Activated T-cell treated with anti-CD3 and anti-CD28 coated beads, Interleukin-2, amount 50 U/mL, for 1 hour (primary cell): Measurements from ENCODE around the gene HOMEZ.
"Not testable (repeated sequence)": the region's sequence is repeated elsewhere in the genome, so short reads cannot be mapped to it uniquely, and the experiment has no call there.

Experiments
- DNase-seq: peaks from one replicate; pipeline ENCODE4 v3.0.0-alpha.2; 2020

Gene HOMEZ

DNA sequence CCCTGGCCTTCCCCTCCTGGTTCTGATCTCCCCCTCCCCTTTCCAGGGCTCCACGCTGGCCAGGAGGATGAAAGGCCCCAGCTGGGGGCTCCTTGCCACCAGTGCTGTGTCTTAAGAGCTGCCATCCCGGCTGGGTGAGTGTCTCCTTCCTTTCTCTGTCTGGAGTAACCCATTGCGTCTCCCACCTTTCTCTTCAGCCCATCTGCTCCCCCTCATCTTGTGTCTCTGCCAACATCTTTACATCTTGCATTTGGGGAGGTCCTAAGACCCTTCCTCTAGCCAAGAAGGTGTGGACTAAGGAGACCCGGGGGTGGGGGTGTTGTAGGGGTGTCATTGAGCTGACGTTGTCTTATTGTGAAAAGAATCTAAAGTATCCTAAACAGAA, 21.2 kb upstream of the HOMEZ start:
- DNase-seq = no peak

GRCh38 chr14:23306412-23307145, 20.6 kb upstream of the HOMEZ start, which contains the start of gene BCL2L2:
Gene BCL2L2, plus strand, starts transcription at chr14:23306833. Its CDS starts 935 bp downstream, at chr14:23307768.
- no peak for DNase-seq

DNA sequence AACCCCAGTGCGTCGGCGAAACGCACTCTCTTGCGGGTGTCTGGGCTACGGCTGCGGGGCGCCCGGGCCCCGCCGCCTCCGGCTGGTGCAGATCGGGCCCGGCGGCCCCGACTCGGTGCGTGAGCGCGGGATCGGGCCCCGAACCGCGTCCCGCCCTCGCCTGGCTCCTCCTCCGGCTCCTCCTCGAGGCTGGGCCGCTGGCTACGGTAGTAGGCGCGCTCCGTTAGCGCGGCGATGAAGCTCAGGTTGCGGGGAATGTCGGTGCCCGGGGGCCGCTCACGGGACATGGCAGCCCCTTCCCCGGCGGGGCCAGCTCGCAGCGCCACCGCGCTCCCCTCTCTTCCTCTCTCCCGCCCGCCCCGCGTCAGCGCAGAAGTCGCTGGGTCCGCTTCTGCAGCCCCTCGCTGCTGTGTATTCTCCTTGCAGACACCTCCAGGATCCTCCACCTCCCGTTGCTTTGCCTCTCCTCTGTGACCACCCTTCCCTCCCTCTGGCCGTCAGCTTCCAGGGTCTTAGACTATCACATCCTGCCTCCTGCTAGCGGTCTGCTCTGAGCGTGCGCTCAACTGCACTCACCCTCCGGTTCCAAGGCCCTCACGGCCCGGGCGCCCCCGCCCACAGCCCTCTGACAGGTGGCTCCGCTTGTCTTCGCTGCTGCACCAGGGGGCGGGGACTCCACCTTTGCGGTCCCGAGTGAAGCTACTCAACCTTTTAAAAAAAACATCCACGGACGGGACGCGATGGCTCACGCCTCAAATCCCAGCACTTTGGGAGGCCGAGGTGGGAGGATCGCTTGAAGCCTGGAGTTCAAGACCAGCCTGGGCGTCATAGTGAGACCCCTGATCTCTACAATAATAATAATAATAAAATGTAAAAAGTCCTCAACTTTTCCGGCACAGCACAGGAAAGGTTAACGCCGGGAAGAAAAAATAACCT, 16.6 kb upstream of the HOMEZ start, which contains the start of gene PPP1R3E:
Gene PPP1R3E (minus strand): TSS at position 570 of the 936 bp plus-strand sequence. CDS start 283 bp downstream, at position 287.
- DNase-seq = peak; percentile 85

DNA sequence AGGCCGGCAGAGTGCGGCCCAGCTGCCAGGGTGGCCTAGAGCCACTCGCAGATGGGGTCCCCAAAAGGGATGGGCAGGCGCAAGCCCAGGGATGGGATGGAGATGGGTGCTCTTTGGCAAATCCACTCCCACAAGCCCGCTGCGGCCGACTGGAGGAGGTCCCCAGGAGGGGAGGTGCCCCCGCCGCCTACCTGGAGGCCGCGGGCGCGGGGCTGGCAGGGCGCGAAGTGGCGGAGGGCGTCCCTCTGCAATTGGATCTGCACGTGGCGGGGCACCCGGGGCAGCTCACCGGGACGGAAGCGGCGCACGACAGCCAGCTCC, 16.0 kb upstream of the HOMEZ start:
- no peak for DNase-seq

DNA sequence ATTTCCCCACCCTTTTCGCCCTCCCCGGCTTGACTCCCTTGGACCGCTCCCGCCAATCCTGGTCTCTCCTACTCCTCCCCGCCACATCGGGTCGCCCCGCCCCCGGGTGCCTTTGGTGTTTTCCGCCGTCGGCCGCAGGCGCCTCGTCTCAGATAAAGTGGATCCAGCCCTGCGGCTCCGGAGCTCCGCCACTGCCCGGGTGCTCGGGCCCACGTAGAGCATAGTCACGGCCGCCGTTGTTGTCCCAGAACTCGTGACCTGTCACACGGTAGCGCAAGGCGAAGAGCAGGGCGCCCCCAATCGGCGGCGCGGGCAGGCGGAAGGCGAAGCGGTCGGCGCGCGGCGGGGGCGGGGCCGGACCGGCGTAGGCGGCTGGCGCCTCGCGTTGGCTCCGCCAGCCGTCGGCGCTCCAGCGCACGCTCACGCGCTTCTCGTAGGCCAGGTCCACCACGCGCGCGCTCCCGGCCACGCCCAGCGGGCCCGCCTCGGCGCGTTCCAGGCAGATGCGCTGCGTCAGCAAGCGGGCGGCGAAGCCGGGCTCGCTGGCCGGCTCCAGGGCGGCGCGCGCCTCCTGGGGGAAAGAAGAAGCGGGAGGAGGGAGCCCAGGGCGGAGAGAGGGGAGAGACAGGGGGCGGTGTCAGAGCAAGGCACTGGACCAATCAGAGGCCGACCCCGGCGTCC, 15.5 kb upstream of the HOMEZ start:
- DNase-seq = peak; percentile 98

GRCh38 chr14:23300687-23301223, 14.8 kb upstream of the HOMEZ start:
- DNase-seq = peak; percentile 40

GRCh38 chr14:23299986-23300686, 14.2 kb upstream of the HOMEZ start:
- DNase-seq = no peak

GRCh38 chr14:23299211-23299957, 13.5 kb upstream of the HOMEZ start:
- DNase-seq = no peak

GRCh38 chr14:23297611-23298277, 11.8 kb upstream of the HOMEZ start:
- no peak for DNase-seq

DNA sequence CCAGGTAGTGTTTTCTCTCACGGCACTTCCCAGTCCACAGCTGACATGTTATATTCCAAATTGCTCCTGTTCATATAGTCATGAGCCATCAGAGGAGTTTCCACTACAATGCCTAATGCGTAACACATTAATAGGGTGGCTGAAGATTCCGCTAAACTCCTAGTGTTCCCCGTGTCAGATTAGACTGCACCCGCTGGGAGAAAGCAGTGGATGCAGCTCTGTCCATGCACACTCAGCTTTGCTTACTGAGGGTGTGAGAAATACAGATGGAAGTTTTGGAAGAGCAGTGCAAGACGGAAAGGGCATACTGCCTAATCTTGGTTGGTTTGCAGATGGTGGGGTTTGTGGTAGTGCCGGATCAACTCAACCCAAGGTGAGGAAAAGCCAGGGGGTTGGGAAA, 11.2 kb upstream of the HOMEZ start:
- no peak for DNase-seq

DNA sequence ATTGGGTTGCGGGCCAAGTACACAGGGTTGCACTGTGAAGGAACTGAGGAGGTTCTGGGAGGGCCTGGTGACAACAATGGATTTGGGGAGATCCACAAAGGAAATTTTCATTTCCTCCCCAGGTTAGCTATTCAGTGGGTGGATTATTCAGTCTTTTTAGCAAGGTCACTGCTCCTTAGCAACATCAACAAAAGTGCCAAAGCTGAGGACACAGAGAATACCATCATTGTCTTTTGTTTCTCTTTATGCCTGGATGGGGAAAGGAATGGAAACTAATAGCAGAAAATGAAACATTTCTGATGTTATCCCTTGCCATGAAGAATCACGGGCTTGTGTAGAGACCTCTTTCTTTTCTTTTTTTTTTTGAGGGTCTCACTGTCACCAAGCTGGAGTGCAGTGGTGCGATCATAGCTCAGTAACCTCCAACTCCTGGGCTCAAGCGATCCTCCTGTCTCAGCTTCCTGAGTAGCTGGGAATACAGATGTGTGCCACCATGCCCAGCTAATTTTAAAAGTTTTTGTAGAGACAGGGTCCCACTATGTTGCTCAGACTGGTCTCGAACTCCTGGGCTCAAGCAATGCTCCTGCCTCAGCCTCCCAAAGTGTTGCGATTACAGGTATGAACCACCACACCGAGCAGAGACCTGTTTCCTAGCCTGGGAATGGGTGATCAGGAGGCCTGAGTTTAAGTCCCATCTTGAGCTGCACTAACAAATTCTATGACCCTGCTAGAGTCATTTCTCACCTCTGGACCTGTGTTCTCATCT, 10.3 kb upstream of the HOMEZ start:
- DNase-seq = no peak

- DNase-seq = peak; percentile 52
Measured at GRCh38 chr14:23294734-23295561, 9.0 kb upstream of the HOMEZ start.

GRCh38 chr14:23286902-23287479, 1.1 kb upstream of the HOMEZ start:
- no peak for DNase-seq

- no peak for DNase-seq
Measured at GRCh38 chr14:23285530-23286019, 357 bp downstream of the HOMEZ start.

DNA sequence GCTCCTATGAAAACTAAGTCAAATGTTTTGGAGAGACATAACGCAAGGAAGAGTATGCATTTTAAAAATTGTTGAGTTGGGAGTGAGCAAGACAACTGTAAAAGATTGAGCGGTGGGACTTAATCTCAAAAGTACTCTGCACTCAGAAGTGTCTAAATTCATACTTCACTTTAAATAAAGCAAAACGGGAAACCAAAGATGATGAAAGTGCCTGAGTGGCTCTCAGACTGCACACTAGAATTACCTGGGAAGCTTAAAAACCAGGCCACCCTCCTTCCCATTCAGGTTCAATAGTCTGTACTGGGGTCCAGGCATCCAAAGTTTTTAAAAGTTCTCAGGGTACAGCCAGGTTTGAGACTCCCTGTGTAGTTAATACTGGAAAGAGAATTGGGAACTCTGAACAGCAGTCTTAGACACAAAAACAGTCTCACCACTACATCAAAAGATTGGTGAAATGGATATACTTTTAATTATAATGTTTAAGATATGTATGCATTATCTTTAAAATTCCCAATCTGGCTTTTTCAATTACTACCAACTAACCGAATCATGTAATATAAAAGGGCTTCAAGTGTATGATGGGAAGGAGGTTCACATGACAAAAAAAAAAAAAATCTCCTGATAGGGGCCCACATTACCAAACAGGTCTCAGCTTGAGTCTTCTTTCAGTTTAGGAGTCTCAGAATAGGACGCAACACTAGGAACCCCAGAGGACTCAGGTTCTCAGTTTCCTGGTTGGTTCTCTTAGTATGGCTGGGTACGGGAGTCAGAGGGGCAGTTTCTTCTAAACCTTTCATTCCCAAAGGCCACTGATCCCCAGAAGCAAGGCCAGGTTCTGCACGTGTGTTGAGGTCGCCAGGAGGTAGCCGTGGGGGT, 1.0 kb downstream of the HOMEZ start:
- DNase-seq = no peak

DNA sequence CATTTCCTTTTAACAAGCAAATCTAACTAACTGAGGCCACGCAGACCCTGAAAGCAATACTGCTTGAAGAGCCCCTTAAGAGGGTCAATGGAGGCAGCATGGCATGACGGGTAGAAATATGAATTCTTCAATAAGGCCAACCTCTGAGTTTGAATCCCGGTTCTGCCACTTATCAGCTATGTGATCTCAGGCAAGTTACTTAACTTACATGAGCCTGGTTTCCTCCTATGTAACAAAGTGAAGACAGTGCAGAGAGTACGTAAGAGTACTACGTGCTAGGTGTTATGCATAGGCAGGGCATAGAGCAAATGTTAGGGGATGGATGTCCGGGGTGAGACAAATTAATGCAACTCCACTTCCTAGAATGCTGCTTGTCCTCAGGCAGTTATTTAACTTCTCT, 4.7 kb downstream of the HOMEZ start:
- DNase-seq = no peak

- not testable (repeated sequence) for DNase-seq
Measured at GRCh38 chr14:23277928-23278327, 8.0 kb downstream of the HOMEZ start.

GRCh38 chr14:23277189-23277588, 8.7 kb downstream of the HOMEZ start:
- DNase-seq = no peak
